ENCODE results near the gene MLEC.

GRCh38 chr12:120706029-120706428 is 19.1 kb downstream of the MLEC start:
- TF ChIP-seq POLR2A (IDR thresholded peaks at IDR 0.05), result no peak
- TF ChIP-seq, protein P1, sequence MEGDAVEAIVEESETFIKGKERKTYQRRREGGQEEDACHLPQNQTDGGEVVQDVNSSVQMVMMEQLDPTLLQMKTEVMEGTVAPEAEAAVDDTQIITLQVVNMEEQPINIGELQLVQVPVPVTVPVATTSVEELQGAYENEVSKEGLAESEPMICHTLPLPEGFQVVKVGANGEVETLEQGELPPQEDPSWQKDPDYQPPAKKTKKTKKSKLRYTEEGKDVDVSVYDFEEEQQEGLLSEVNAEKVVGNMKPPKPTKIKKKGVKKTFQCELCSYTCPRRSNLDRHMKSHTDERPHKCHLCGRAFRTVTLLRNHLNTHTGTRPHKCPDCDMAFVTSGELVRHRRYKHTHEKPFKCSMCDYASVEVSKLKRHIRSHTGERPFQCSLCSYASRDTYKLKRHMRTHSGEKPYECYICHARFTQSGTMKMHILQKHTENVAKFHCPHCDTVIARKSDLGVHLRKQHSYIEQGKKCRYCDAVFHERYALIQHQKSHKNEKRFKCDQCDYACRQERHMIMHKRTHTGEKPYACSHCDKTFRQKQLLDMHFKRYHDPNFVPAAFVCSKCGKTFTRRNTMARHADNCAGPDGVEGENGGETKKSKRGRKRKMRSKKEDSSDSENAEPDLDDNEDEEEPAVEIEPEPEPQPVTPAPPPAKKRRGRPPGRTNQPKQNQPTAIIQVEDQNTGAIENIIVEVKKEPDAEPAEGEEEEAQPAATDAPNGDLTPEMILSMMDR (IDR thresholded peaks at IDR 0.05), result no peak
